ENCODE data around the gene OPCML.

- no peak for TF ChIP-seq ZFP3 (CRISPR knock-in tag; IDR thresholded peaks at IDR 0.05)
- no peak for TF ChIP-seq CREB5 (CRISPR knock-in tag; IDR thresholded peaks at IDR 0.05; ENCODE audit: low read depth)
- no peak for TF ChIP-seq ZFP30 (CRISPR knock-in tag; IDR thresholded peaks at IDR 0.05)
- TF ChIP-seq PATZ1 (CRISPR knock-in tag; IDR thresholded peaks at IDR 0.05; ENCODE audit: borderline replicate concordance), result no peak
- no peak for TF ChIP-seq TOX (CRISPR knock-in tag; IDR thresholded peaks at IDR 0.05; ENCODE audit: borderline replicate concordance)
- TF ChIP-seq ZC3H10 (CRISPR knock-in tag; IDR thresholded peaks at IDR 0.05), result no peak
- TF ChIP-seq TSHZ2 (CRISPR knock-in tag; IDR thresholded peaks at IDR 0.05), result no peak
- no peak for TF ChIP-seq ZNF565 (CRISPR knock-in tag; conservative IDR thresholded peaks at IDR 0.05; ENCODE audit: low read depth)
- TF ChIP-seq ZNF8 (CRISPR knock-in tag; IDR thresholded peaks at IDR 0.05), result no peak
- TF ChIP-seq ARNTL (CRISPR knock-in tag; IDR thresholded peaks at IDR 0.05; ENCODE audit: borderline replicate concordance, low read depth), result no peak
- no peak for TF ChIP-seq RARB (CRISPR knock-in tag; IDR thresholded peaks at IDR 0.05)
- no peak for TF ChIP-seq SNAI2 (CRISPR knock-in tag; IDR thresholded peaks at IDR 0.05)
These were observed 982.7 kb downstream of the OPCML start for GRCh38 chr11:132549561-132549960.

Data from SK-N-SH treated with all-trans-retinoic acid at 6 μM for 48 hours (cell line).